Uterus (tissue), 2 donors: ENCODE data around the gene CACNA1D.

ENCODE experiments used
- CTCF ChIP-seq, 4 experiments: fragments of 200-600 bp in 2 of 4; fragments of 450-650 bp in 2 of 4; sonication (generic) in 2 of 4; IDR thresholded peaks; one replicate each; pipeline ENCODE4 v1.5.1; 2016 to 2019; ENCODE audit warnings: antibody characterized with exemption in 4 of 4, mild to moderate bottlenecking in 2 of 4, moderate library complexity in 1 of 4
- POLR2A ChIP-seq, 2 donors: fragments of 450-650 bp; IDR thresholded peaks; one replicate each; pipeline ENCODE4 v1.6.1; 2016; ENCODE audit warnings: antibody characterized with exemption in 2 of 2, mild to moderate bottlenecking in 1 of 2, moderate library complexity in 1 of 2

GRCh38 chr3:53788038-53788437 lies 293.6 kb downstream of the CACNA1D start:
- TF ChIP-seq CTCF (IDR thresholded peaks at IDR 0.05) (no peak), POLR2A (IDR thresholded peaks at IDR 0.05) (no peak)
